Measurements from ENCODE around the gene BMPR1B. TPM values are rescaled to one million over a fixed set of nuclear protein-coding genes. Genes with fewer than 3 reads are reported as not detected.
"Not testable (repeated sequence)": the region's sequence is repeated elsewhere in the genome, so short reads cannot be mapped to it uniquely, and the experiment has no call there.

Gene BMPR1B
- total RNA-seq, 2 donors from 2014 or later, result 0.10 to 0.24 TPM

DNA sequence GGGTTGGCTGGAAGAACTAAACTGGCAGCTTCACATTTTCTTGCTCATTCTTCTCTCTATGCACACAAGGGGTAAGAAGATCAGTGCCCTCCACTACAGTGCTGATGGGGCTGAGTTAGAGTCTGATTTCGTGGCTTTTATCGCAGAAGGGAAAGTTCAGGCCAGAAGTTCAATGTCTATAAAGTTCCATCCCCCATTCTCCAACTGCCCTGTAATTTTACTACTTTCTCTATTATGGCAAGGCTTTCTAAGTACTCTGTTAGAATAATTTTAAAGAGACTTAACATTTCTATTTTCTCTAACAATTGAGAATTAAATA lies 293.9 kb downstream of the BMPR1B start:
- H3K27me3 ChIP-seq, result no peaks in the 10 kb centered on the region
- H3K36me3 ChIP-seq, result no peaks in the 10 kb centered on the region
- DNase-seq, result no peak
- H3K9ac ChIP-seq (ENCODE audit: low read depth in 2 of 2, low read length in 2 of 2), result no peak overlapping the region
- no peak overlapping the region for H3K4me3 ChIP-seq
- H3K27ac ChIP-seq, result no peak overlapping the region
- intact Hi-C loops (cut with DNase I), result no loop called here
- H3K4me1 ChIP-seq, result no peaks in the 10 kb centered on the region
- TF ChIP-seq, protein P1, sequence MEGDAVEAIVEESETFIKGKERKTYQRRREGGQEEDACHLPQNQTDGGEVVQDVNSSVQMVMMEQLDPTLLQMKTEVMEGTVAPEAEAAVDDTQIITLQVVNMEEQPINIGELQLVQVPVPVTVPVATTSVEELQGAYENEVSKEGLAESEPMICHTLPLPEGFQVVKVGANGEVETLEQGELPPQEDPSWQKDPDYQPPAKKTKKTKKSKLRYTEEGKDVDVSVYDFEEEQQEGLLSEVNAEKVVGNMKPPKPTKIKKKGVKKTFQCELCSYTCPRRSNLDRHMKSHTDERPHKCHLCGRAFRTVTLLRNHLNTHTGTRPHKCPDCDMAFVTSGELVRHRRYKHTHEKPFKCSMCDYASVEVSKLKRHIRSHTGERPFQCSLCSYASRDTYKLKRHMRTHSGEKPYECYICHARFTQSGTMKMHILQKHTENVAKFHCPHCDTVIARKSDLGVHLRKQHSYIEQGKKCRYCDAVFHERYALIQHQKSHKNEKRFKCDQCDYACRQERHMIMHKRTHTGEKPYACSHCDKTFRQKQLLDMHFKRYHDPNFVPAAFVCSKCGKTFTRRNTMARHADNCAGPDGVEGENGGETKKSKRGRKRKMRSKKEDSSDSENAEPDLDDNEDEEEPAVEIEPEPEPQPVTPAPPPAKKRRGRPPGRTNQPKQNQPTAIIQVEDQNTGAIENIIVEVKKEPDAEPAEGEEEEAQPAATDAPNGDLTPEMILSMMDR (IDR thresholded peaks at IDR 0.05), result no peak
- H3K9me3 ChIP-seq, result no peaks in the 10 kb centered on the region

DNA sequence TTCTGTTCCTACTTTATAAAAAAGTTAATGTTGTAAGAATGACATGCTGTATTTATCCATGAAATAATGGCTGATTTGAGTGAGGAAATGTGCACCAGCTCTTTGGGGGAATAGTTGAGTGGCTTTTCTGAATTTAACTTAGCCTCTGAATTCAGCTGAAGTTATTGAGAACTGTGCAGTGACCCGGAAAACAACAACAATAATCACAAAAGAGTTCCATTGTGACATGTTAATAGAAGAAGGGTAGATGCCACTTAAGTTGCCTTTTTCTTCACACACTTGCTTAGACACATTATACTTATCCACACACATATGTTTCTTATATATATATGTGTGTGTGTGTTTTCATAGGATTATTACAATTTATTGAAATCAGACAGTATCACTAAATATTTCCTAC lies 301.2 kb downstream of the BMPR1B start:
- no peak for DNase-seq
- Histone ChIP-seq H3K9ac (ENCODE audit: low read depth in 2 of 2, low read length in 2 of 2) (no peak overlapping the region), H3K4me3 (no peak overlapping the region), H3K36me3 (no peaks in the 10 kb centered on the region), H3K27me3 (no peaks in the 10 kb centered on the region), H3K4me1 (no peaks in the 10 kb centered on the region), H3K27ac (no peak overlapping the region), H3K9me3 (no peaks in the 10 kb centered on the region)
- intact Hi-C loops (cut with DNase I), result no loop called here
- TF ChIP-seq, protein P1 (IDR thresholded peaks at IDR 0.05), result no peak

DNA sequence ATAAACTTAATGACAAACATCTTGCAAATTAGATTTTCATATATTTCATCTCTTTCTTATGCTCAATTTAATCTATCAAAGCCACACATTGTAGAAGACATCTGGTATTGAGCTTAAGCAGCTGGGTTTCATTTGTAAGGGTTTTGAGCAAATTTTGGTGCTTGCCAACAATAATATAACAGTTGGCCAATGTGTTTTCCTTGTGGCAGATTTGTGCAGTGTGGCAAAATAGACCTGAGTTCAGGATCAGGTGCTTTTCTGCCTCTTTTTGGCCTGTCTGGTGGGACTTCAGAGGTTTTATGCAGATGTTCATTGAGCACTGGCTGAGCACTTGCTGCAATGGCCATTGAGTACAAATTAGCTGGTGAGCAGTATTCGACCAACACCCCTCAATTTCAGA lies 301.9 kb downstream of the BMPR1B start:
- Histone ChIP-seq H3K4me3 (no peak overlapping the region), H3K36me3 (no peaks in the 10 kb centered on the region), H3K9ac (ENCODE audit: low read depth in 2 of 2, low read length in 2 of 2) (no peak overlapping the region), H3K9me3 (no peaks in the 10 kb centered on the region), H3K27ac (no peak overlapping the region), H3K27me3 (no peaks in the 10 kb centered on the region), H3K4me1 (no peaks in the 10 kb centered on the region)
- TF ChIP-seq, protein P1 (IDR thresholded peaks at IDR 0.05), result no peak
- intact Hi-C loops (cut with DNase I), result no loop called here
- no peak for DNase-seq

DNA sequence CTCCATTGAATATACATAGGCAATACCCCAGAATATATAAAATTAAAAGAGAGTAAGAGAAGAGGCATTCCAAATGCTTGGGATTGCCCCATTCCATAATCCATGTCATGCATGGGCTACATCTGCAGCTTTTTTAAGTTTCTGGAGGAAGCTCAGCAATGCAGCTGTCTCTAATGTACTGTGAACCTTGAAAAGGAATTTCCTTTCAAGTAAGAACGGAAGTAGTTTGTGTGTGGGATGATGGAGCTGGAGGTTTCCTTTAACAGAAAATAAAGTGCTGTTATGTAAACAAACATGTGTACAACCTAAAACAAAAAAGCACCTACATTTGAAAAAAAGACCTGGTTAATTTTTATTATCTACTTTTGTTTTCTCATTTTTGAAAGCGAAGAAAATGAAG lies 303.5 kb downstream of the BMPR1B start:
- TF ChIP-seq, protein P1 (IDR thresholded peaks at IDR 0.05), result no peak
- Histone ChIP-seq H3K36me3 (no peaks in the 10 kb centered on the region), H3K4me1 (no peaks in the 10 kb centered on the region), H3K27me3 (no peaks in the 10 kb centered on the region), H3K9ac (ENCODE audit: low read depth in 2 of 2, low read length in 2 of 2) (no peak overlapping the region), H3K27ac (no peak overlapping the region), H3K9me3 (no peaks in the 10 kb centered on the region), H3K4me3 (no peak overlapping the region)
- no peak for DNase-seq
- intact Hi-C loops (cut with DNase I), result no loop called here

DNA sequence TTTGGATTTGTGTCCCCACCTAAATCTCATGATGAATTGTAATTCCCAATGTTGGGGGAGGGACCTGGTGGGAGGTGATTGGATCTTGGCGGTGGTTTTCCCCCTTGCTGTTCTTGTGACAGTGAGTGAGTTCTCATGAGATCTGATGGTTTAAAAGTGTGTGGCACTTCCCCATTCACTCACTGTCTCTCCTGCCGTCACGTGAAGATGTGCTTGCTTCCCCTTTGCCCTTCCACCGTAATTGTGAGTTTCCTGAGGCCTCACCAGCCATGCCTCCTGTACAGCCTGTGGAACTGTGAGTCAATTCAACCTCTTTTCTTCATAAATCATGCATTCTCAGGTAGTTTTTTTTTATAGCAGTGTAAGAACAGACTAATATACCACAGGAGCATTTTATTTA lies 304.0 kb downstream of the BMPR1B start:
- H3K4me3 ChIP-seq, H3K27me3 ChIP-seq: not testable (repeated sequence)

DNA sequence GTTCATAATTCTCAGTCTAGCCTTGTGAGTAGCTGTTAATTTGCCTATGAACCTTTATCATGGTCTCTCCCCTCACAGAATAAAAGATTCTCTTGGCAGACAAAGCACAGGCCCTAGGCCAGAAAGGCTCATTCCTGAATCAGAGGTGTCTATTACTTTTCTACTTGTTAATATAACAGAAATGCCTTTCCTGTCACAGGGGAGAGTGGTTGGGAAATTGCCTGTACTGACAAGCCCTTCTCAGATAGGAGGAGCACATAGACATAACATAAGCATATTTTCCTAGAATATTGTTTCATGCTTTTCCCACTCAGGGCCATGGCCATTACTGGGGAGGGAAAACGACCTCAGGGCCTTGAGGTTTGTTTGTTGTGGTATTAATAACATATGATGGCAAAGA lies 308.3 kb downstream of the BMPR1B start:
- intact Hi-C loops (cut with DNase I), result no loop called here
- no peak for DNase-seq
- Histone ChIP-seq H3K4me3 (no peak overlapping the region), H3K4me1 (no peaks in the 10 kb centered on the region), H3K27ac (no peak overlapping the region), H3K27me3 (no peaks in the 10 kb centered on the region), H3K36me3 (no peaks in the 10 kb centered on the region), H3K9me3 (no peaks in the 10 kb centered on the region), H3K9ac (ENCODE audit: low read depth in 2 of 2, low read length in 2 of 2) (no peak overlapping the region)
- TF ChIP-seq, protein P1 (IDR thresholded peaks at IDR 0.05), result no peak

More for the DNA sequence above, 304.0 kb downstream of the BMPR1B start:
- H3K27ac ChIP-seq; DNase-seq; H3K9me3 ChIP-seq; H3K4me1 ChIP-seq; H3K9ac ChIP-seq (ENCODE audit: low read depth in 2 of 2, low read length in 2 of 2); intact Hi-C loops (cut with DNase I); H3K36me3 ChIP-seq: not testable (repeated sequence)
